ENCODE measurements around the gene MYLK3.

MYLK3 gene

DNA sequence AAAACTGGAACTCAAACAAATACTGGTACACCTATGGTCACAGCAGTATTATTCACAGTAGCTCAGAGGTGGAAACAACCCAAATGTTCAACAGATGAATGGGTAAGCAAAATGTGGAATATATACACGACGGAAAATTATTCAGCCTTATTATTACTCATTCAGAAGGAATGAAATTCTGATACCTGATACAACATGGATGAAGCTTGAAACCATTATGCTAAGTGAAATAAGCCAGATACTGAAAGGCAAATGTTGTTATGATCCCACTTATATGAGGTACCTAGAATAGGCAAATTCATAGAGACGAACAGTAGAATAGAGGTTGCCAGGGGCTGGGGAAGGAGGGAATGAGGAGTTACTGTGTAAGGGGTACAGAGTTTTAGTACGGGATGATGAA is 27.1 kb upstream of the MYLK3 start:
- TF ChIP-seq, protein P1, sequence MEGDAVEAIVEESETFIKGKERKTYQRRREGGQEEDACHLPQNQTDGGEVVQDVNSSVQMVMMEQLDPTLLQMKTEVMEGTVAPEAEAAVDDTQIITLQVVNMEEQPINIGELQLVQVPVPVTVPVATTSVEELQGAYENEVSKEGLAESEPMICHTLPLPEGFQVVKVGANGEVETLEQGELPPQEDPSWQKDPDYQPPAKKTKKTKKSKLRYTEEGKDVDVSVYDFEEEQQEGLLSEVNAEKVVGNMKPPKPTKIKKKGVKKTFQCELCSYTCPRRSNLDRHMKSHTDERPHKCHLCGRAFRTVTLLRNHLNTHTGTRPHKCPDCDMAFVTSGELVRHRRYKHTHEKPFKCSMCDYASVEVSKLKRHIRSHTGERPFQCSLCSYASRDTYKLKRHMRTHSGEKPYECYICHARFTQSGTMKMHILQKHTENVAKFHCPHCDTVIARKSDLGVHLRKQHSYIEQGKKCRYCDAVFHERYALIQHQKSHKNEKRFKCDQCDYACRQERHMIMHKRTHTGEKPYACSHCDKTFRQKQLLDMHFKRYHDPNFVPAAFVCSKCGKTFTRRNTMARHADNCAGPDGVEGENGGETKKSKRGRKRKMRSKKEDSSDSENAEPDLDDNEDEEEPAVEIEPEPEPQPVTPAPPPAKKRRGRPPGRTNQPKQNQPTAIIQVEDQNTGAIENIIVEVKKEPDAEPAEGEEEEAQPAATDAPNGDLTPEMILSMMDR (conservative IDR thresholded peaks at IDR 0.05; ENCODE audit: low read length), result no peak
- DNase-seq (ENCODE audit: low read depth), result no peak
- H3K4me3 ChIP-seq (ENCODE audit: low read length), result no peak overlapping the region

DNA sequence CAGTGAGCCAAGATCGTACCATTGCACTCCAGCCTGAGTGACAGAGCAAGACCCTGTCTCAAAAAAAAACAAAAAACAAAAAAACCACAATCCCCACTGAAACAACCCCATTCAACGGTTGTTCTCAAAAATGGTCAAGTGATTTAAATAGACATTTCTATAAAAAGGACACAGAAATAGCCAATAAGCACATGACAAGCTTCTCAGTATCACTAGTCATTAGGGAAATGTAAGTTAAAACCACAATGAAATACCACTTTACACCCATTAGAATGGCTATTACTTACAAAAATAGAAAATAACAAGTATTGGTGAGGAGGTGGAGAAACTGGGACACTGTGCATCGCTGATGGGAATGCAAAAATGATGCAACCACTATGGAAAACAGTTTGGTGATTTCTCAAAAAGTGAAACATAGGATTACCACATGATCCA is 26.6 kb upstream of the MYLK3 start:
- TF ChIP-seq, protein P1 (conservative IDR thresholded peaks at IDR 0.05; ENCODE audit: low read length), result no peak
- no peak overlapping the region for H3K4me3 ChIP-seq (ENCODE audit: low read length)
- no peak for DNase-seq (ENCODE audit: low read depth)

DNA sequence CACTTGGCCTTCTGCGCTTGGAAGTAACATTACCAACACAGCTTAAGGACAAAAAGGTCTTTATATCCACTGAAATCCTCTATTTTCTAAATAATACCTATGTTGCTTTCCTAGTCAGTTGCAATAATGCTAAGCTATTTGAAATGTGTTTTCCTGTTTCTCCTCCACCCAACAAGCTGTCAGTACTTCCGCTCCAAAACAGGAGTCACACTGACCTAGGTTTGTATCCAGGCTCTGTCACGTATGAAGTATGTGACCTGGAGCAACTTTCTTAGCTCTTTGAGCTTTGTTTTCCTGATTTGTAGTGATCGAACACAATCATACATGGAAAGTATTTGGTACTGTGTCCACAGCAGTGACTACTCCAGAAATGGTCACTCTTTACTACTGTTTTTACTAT is 24.3 kb upstream of the MYLK3 start:
- no peak overlapping the region for H3K4me3 ChIP-seq (ENCODE audit: low read length)
- TF ChIP-seq, protein P1 (conservative IDR thresholded peaks at IDR 0.05; ENCODE audit: low read length), result no peak
- DNase-seq (ENCODE audit: low read depth), result no peak

DNA sequence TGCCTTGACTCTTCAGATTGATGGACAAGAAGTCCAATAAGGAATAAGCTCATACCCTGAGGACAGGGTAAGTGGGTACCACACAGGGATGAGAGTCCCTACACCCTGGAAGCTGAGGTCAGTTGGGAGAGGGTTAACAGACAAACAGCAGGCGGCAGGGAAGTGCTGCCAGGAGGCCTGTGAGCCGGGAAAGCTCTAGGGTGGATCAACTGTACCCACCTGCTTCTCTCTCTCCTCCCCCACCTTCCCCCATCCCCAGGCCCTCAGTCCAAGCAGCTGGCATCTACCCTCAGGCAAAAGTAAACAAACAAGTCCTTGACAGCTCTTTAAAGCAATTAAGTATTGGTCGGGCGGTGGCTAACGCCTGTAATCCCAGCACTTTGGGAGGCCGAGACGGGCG is 20.7 kb upstream of the MYLK3 start:
- no peak overlapping the region for H3K4me3 ChIP-seq (ENCODE audit: low read length)
- DNase-seq (ENCODE audit: low read depth), result no peak
- TF ChIP-seq, protein P1 (conservative IDR thresholded peaks at IDR 0.05; ENCODE audit: low read length), result no peak

DNA sequence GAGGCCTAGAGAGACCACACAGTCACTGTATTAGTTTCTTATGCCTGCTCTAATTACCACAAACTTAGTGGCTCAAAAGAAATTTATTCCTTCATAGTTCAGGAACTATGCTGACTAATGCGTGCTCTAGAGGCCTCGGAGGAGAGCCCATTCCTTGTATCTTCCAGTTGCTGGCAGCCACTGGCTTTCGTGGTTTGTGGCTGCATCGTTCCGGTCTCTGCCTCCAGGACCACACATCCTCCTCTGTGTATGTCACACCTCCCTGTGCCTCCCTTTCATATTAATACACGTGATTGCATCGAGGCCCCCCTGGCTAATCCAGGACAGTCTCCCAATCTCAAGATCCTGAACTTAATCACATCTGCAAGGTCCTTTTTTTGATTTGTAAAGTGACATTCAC is 16.9 kb upstream of the MYLK3 start:
- TF ChIP-seq, protein P1 (conservative IDR thresholded peaks at IDR 0.05; ENCODE audit: low read length), result no peak
- H3K4me3 ChIP-seq (ENCODE audit: low read length), result no peak overlapping the region
- peak; percentile 56 for DNase-seq (ENCODE audit: low read depth)

DNA sequence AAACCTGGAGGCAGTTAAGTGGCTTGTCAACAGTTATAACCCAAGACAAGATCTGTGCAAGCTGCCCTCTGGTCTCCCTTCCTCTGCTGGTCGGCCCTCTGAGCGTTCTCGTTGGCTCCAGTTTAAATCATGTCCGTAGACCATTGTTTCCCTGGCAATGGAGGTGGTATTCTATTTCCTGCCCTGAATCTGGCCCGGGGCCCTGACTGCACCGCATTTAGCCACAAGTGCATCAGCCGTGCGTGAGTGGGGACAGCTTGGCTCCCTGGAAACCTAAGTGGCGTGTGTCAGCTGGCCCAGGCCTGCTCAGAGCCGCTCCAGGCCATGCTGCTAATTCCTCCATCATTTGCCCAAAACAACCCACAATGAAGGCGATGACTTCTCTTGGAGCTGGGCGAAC is 15.0 kb upstream of the MYLK3 start:
- DNase-seq (ENCODE audit: low read depth), result no peak
- TF ChIP-seq, protein P1 (conservative IDR thresholded peaks at IDR 0.05; ENCODE audit: low read length), result no peak
- no peak overlapping the region for H3K4me3 ChIP-seq (ENCODE audit: low read length)

DNA sequence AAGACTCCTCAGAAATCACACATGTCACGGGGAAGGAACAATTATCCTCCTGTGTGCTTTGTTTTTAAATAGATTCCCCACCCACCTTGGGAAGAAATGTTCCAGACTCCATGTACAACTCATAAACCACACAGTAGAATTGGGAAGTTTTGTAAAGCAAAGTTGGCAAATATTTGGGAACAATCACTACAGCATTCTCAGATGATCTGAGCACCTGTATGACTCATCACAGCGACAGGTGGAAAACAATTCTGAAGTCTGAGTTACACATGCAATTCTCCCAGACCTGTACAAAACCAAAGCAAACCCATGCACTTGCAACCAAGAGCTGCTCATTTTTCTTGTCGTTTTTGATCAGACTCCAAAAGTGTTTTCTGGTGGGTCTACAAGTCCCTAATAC is 14.4 kb upstream of the MYLK3 start:
- no peak overlapping the region for H3K4me3 ChIP-seq (ENCODE audit: low read length)
- DNase-seq (ENCODE audit: low read depth), result no peak
- TF ChIP-seq, protein P1 (conservative IDR thresholded peaks at IDR 0.05; ENCODE audit: low read length), result no peak
